SK-N-SH treated with all-trans-retinoic acid at 6 μM for 48 hours (cell line): ENCODE measurements around the gene PRIMA1.

Experiments
- ATAC-seq: fragments of 200-7000 bp; cut with Tn5 transposase; 3 replicates; pipeline ENCODE4 v1.9.1; 2020; ENCODE audit warnings: mild to moderate bottlenecking, moderate library complexity
- BACH2 ChIP-seq: fragments of 250-450 bp; sonication (Bioruptor Pico); IDR thresholded peaks from 2 replicates; pipeline ENCODE4 v1.9.0; 2021; ENCODE audit warnings: mild to moderate bottlenecking, borderline replicate concordance
- CSDC2 ChIP-seq: fragments of 250-450 bp; sonication (Bioruptor Pico); IDR thresholded peaks from 2 replicates; pipeline ENCODE4 v1.5.0; 2020; ENCODE audit warnings: mild to moderate bottlenecking, moderate library complexity
- OSR1 ChIP-seq: fragments of 250-450 bp; sonication (Bioruptor Pico); IDR thresholded peaks from 2 replicates; pipeline ENCODE4 v1.8.0; 2022; ENCODE audit warnings: moderate library complexity, mild to moderate bottlenecking, inconsistent platforms
- PPARA ChIP-seq: fragments of 250-450 bp; sonication (Bioruptor Pico); IDR thresholded peaks from 2 replicates; pipeline ENCODE4 v1.5.0; 2020; ENCODE audit warnings: mild to moderate bottlenecking, borderline replicate concordance
- RARB ChIP-seq: fragments of 250-450 bp; sonication (Bioruptor Pico); IDR thresholded peaks from 2 replicates; pipeline ENCODE4 v1.8.0; 2021; ENCODE audit warnings: mild to moderate bottlenecking, moderate library complexity
- TCF4 ChIP-seq: fragments of 250-450 bp; sonication (Bioruptor Pico); IDR thresholded peaks from 2 replicates; pipeline ENCODE4 v1.8.0; 2021; ENCODE audit warnings: mild to moderate bottlenecking, moderate library complexity, borderline replicate concordance
- ZC3H10 ChIP-seq: fragments of 250-450 bp; sonication (Bioruptor Pico); IDR thresholded peaks from 2 replicates; pipeline ENCODE4 v1.5.1; 2021; ENCODE audit warnings: mild to moderate bottlenecking, moderate library complexity
- ZFP3 ChIP-seq: fragments of 250-450 bp; sonication (Bioruptor Pico); IDR thresholded peaks from 2 replicates; pipeline ENCODE4 v1.5.0; 2020; ENCODE audit warnings: mild to moderate bottlenecking, moderate library complexity
- ZFP30 ChIP-seq: fragments of 450-650 bp; formaldehyde crosslinking; IDR thresholded peaks from 2 replicates; pipeline ENCODE4 v1.5.0; 2022; ENCODE audit warnings: mild to moderate bottlenecking, moderate library complexity
- TF ChIP-seq, protein P1 (sequence below): fragments of 250-450 bp; sonication (Bioruptor Pico); IDR thresholded peaks from 2 replicates; pipeline ENCODE4 v1.5.1; 2020; ENCODE audit warnings: low read depth, mild to moderate bottlenecking, moderate library complexity
- TF ChIP-seq, protein P2 (sequence below): fragments of 250-450 bp; sonication (Bioruptor Pico); IDR thresholded peaks from 2 replicates; pipeline ENCODE4 v1.5.0; 2020; ENCODE audit warnings: mild to moderate bottlenecking, moderate library complexity
- TF ChIP-seq, protein P3 (sequence below): fragments of 250-450 bp; sonication (Bioruptor Pico); IDR thresholded peaks from 2 replicates; pipeline ENCODE4 v1.8.0; 2021; ENCODE audit warnings: low read depth, mild to moderate bottlenecking, moderate library complexity, borderline replicate concordance
- TF ChIP-seq, protein P4 (sequence below): fragments of 250-450 bp; sonication (Bioruptor Pico); IDR thresholded peaks from 2 replicates; pipeline ENCODE4 v1.8.0; 2020; ENCODE audit warnings: mild to moderate bottlenecking, moderate library complexity, borderline replicate concordance

PRIMA1 gene

DNA sequence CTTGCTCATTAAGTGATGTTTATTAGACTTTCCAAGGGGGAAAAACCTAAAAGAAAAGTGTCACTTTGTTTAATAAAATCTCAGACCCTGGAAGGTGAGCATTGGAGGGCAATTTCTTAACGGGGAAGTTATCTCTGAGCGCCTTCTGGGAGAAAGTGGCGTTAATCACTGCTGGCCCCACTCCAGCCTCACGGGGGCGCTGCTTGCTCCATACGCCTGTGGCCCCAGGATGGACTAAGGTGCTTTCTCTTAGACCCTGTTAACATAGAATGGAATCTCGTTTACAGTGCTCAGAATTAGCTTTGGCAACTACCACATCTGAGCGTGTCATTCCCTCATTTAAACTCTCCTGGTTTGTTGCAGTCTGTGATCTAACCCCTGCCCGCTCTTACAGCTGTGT lies 16.4 kb upstream of the PRIMA1 start (continued):
- TF ChIP-seq, protein P1, sequence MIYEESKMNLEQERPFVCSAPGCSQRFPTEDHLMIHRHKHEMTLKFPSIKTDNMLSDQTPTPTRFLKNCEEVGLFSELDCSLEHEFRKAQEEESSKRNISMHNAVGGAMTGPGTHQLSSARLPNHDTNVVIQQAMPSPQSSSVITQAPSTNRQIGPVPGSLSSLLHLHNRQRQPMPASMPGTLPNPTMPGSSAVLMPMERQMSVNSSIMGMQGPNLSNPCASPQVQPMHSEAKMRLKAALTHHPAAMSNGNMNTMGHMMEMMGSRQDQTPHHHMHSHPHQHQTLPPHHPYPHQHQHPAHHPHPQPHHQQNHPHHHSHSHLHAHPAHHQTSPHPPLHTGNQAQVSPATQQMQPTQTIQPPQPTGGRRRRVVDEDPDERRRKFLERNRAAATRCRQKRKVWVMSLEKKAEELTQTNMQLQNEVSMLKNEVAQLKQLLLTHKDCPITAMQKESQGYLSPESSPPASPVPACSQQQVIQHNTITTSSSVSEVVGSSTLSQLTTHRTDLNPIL (CRISPR knock-in tag): no peak
- no peak for TF ChIP-seq ZC3H10 (CRISPR knock-in tag)

GRCh38 chr14:93803408-93804318 lies 15.4 kb upstream of the PRIMA1 start:
- ATAC-seq: no peak
- TF ChIP-seq, protein P1 (CRISPR knock-in tag): no peak
- no peak for TF ChIP-seq RARB (CRISPR knock-in tag)
- no peak for TF ChIP-seq TCF4 (CRISPR knock-in tag)

GRCh38 chr14:93799989-93800921 lies 12.0 kb upstream of the PRIMA1 start:
- no peak for TF ChIP-seq RARB (CRISPR knock-in tag)
- no peak for TF ChIP-seq PPARA (CRISPR knock-in tag)
- TF ChIP-seq BACH2 (CRISPR knock-in tag): no peak
- TF ChIP-seq CSDC2 (CRISPR knock-in tag): no peak
- TF ChIP-seq, protein P2, sequence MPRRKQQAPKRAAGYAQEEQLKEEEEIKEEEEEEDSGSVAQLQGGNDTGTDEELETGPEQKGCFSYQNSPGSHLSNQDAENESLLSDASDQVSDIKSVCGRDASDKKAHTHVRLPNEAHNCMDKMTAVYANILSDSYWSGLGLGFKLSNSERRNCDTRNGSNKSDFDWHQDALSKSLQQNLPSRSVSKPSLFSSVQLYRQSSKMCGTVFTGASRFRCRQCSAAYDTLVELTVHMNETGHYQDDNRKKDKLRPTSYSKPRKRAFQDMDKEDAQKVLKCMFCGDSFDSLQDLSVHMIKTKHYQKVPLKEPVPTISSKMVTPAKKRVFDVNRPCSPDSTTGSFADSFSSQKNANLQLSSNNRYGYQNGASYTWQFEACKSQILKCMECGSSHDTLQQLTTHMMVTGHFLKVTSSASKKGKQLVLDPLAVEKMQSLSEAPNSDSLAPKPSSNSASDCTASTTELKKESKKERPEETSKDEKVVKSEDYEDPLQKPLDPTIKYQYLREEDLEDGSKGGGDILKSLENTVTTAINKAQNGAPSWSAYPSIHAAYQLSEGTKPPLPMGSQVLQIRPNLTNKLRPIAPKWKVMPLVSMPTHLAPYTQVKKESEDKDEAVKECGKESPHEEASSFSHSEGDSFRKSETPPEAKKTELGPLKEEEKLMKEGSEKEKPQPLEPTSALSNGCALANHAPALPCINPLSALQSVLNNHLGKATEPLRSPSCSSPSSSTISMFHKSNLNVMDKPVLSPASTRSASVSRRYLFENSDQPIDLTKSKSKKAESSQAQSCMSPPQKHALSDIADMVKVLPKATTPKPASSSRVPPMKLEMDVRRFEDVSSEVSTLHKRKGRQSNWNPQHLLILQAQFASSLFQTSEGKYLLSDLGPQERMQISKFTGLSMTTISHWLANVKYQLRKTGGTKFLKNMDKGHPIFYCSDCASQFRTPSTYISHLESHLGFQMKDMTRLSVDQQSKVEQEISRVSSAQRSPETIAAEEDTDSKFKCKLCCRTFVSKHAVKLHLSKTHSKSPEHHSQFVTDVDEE (CRISPR knock-in tag): no peak
- TF ChIP-seq OSR1: no peak
- TF ChIP-seq, protein P3, sequence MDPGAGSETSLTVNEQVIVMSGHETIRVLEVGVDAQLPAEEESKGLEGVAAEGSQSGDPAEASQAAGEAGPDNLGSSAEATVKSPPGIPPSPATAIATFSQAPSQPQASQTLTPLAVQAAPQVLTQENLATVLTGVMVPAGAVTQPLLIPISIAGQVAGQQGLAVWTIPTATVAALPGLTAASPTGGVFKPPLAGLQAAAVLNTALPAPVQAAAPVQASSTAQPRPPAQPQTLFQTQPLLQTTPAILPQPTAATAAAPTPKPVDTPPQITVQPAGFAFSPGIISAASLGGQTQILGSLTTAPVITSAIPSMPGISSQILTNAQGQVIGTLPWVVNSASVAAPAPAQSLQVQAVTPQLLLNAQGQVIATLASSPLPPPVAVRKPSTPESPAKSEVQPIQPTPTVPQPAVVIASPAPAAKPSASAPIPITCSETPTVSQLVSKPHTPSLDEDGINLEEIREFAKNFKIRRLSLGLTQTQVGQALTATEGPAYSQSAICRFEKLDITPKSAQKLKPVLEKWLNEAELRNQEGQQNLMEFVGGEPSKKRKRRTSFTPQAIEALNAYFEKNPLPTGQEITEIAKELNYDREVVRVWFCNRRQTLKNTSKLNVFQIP: no peak
- TF ChIP-seq, protein P4, sequence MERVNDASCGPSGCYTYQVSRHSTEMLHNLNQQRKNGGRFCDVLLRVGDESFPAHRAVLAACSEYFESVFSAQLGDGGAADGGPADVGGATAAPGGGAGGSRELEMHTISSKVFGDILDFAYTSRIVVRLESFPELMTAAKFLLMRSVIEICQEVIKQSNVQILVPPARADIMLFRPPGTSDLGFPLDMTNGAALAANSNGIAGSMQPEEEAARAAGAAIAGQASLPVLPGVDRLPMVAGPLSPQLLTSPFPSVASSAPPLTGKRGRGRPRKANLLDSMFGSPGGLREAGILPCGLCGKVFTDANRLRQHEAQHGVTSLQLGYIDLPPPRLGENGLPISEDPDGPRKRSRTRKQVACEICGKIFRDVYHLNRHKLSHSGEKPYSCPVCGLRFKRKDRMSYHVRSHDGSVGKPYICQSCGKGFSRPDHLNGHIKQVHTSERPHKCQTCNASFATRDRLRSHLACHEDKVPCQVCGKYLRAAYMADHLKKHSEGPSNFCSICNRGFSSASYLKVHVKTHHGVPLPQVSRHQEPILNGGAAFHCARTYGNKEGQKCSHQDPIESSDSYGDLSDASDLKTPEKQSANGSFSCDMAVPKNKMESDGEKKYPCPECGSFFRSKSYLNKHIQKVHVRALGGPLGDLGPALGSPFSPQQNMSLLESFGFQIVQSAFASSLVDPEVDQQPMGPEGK (CRISPR knock-in tag): no peak
- no peak for TF ChIP-seq ZFP3 (CRISPR knock-in tag)
- TF ChIP-seq, protein P1 (CRISPR knock-in tag): no peak
- no peak for TF ChIP-seq ZC3H10 (CRISPR knock-in tag)
- TF ChIP-seq ZFP30 (CRISPR knock-in tag): no peak
- TF ChIP-seq, all 23 proteins: peak for 0
- no peak for ATAC-seq

DNA sequence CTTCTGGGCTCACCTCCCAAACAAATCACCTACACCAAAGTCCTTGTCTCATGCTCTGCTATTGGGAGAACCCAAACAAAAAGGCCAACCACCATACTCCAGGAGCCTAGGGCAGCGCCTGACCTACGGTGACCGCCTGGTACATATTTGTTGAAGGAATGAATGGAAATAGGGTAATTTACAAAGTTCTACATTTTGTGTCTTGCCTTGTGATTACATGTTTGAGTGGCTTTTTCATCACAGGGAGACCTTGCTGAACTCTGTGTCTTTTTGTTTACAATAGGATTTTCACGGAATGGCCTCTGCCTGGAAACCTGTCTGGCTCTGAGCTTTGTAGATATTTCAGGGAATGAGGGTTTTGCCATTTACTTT lies 11.3 kb upstream of the PRIMA1 start:
- no peak for ATAC-seq
- no peak for TF ChIP-seq ZFP3 (CRISPR knock-in tag)
